ENCODE data around the gene CDH22. TPM values are rescaled to one million over a fixed set of nuclear protein-coding genes. Genes with fewer than 3 reads are reported as not detected.

CDH22 gene
- total and polyA plus RNA-seq, 10 of the 15 experiments (the other 5 are each of a cell fraction or from before 2014, with no cell fraction given), result not detected

DNA sequence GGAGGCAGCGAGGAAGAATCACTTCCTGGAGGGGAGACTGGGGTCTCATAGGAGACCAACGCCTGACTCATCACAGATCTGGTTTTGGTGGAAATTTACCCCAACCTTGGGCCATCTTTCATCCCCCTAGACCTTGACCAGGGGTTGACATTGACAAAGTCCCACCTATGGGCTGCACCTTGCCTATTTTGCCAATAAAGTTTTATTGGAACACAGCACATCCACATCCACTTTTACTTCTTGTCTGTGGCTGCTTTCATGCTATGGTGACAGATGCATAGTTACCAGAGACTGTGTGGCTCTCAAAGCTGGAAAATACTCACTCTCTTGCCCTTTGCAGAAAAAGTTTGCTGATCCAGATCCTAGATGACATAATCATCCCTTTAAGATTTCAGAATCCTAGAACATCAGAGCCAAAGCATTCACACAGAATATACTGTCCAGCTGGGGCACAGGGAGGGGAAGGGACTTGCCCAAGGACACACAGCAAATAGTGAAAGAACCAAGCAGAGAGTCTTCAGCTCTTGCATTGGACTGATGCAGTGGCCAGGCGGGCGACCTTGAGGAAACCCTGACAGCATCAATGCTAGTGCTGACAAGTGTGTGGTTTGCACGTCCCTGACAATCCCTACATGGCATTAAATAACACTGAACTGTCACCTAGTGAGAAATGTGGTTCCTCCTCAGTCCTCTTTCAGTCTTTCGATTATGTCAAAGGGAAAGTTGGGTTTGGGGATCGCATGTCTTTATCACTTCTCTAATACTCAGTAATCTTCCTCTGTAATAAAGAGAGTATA is 149.0 kb downstream of the CDH22 start (continued):
- TF ChIP-seq, protein P1, sequence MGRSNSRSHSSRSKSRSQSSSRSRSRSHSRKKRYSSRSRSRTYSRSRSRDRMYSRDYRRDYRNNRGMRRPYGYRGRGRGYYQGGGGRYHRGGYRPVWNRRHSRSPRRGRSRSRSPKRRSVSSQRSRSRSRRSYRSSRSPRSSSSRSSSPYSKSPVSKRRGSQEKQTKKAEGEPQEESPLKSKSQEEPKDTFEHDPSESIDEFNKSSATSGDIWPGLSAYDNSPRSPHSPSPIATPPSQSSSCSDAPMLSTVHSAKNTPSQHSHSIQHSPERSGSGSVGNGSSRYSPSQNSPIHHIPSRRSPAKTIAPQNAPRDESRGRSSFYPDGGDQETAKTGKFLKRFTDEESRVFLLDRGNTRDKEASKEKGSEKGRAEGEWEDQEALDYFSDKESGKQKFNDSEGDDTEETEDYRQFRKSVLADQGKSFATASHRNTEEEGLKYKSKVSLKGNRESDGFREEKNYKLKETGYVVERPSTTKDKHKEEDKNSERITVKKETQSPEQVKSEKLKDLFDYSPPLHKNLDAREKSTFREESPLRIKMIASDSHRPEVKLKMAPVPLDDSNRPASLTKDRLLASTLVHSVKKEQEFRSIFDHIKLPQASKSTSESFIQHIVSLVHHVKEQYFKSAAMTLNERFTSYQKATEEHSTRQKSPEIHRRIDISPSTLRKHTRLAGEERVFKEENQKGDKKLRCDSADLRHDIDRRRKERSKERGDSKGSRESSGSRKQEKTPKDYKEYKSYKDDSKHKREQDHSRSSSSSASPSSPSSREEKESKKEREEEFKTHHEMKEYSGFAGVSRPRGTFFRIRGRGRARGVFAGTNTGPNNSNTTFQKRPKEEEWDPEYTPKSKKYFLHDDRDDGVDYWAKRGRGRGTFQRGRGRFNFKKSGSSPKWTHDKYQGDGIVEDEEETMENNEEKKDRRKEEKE (IDR thresholded peaks at IDR 0.05), result no peak
- TF ChIP-seq, protein P2, sequence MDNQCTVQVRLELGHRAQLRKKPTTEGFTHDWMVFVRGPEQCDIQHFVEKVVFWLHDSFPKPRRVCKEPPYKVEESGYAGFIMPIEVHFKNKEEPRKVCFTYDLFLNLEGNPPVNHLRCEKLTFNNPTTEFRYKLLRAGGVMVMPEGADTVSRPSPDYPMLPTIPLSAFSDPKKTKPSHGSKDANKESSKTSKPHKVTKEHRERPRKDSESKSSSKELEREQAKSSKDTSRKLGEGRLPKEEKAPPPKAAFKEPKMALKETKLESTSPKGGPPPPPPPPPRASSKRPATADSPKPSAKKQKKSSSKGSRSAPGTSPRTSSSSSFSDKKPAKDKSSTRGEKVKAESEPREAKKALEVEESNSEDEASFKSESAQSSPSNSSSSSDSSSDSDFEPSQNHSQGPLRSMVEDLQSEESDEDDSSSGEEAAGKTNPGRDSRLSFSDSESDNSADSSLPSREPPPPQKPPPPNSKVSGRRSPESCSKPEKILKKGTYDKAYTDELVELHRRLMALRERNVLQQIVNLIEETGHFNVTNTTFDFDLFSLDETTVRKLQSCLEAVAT (IDR thresholded peaks at IDR 0.05), result no peak
- TF ChIP-seq TCF7 (IDR thresholded peaks at IDR 0.05; ENCODE audit: borderline replicate concordance), result no peak

DNA sequence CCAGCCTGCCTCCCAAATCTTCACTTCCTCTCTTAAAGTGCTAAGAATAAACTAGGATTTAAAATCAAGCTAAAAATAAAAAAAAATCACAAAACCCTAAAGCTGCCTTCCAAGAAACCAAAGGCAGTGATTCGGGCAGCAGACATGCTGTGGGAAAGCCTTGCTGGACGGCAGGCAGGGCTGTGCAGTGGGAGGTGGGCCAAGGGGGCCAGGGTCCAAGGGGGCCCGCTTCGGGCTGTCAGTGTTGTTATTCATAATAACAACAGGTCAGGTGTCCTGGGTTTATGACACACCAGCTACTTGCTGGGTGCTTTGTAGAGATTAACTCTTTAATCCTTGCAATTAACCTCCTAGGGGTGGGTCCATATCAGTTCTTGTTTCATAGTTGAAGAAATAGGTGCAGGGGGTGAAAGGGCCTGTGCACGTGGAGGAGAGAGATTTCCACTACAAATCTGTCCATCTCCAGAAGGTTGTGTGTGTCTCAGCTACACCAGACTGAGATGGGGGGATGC is 149.8 kb downstream of the CDH22 start:
- in situ Hi-C loops (cut with MboI), result no loop called here
- SMC1A ChIA-PET (ENCODE audit: uncharacterized antibody, unreplicated experiment), result no interaction called here
- CTCF ChIA-PET, result interaction anchor here (1.3 to 1.8 kb wide), 2 partner anchors 17 to 30 kb away, joined by 3 to 6 read pairs; no protein-coding TSS in a partner anchor
- POLR2A ChIA-PET, result interaction anchor here (0.5 kb wide), 1 partner anchor 223 kb away, joined by 3 read pairs; no protein-coding TSS in a partner anchor
- Histone ChIP-seq H2AFZ (ENCODE audit: control insufficient read depth, low read depth, low read length) (no peak overlapping the region), H3K79me2 (ENCODE audit: control insufficient read depth, insufficient read depth, low read length) (no peaks in the 10 kb centered on the region), H3K4me3 (no peak overlapping the region), H3K36me3 (ENCODE audit: control insufficient read depth in 2 of 2, insufficient read depth in 2 of 2, low read length in 1 of 2) (no peaks in the 10 kb centered on the region), H3K4me1 (ENCODE audit: control insufficient read depth, insufficient read depth, low read length) (no peaks in the 10 kb centered on the region), H3K27ac (ENCODE audit: control insufficient read depth, insufficient read depth) (no peak overlapping the region), H3K9ac (ENCODE audit: control insufficient read depth, insufficient read depth, low read length) (no peak overlapping the region), H3K9me3 (replicated peaks; ENCODE audit: control insufficient read depth, insufficient read depth, low read length) (no peaks in the 10 kb centered on the region), H3K4me2 (ENCODE audit: control insufficient read depth, insufficient read depth) (no peak overlapping the region), H4K20me1 (ENCODE audit: control insufficient read depth, insufficient read depth) (no peaks in the 10 kb centered on the region), H3K27me3 (replicated peaks in 1 of 2; ENCODE audit: control insufficient read depth in 2 of 2, insufficient read depth in 2 of 2, low read length in 1 of 2) (peaks cover 0 to 1% of the 10 kb centered on the region in 2 experiments; a peak in 3 of 4 replicates)
- FAIRE-seq, result no peak
- no peak for ATAC-seq
- DNase-seq (ENCODE audit: low read depth, low spot score), result no peak
- no TSS peak for BruUV-seq (replicated peaks)
- intact Hi-C loops (cut with micrococcal nuclease; ENCODE audit: unreplicated experiment), result no loop called here
- 9% methylated on average over 5 of the region's 5 CpGs for WGBS (ENCODE audit: insufficient coverage, insufficient replicate concordance, low lambda C conversion rate, missing lambda C conversion rate)
- RAD21 ChIA-PET (ENCODE audit: unreplicated experiment), result no interaction called here
- TF ChIP-seq, protein P3, sequence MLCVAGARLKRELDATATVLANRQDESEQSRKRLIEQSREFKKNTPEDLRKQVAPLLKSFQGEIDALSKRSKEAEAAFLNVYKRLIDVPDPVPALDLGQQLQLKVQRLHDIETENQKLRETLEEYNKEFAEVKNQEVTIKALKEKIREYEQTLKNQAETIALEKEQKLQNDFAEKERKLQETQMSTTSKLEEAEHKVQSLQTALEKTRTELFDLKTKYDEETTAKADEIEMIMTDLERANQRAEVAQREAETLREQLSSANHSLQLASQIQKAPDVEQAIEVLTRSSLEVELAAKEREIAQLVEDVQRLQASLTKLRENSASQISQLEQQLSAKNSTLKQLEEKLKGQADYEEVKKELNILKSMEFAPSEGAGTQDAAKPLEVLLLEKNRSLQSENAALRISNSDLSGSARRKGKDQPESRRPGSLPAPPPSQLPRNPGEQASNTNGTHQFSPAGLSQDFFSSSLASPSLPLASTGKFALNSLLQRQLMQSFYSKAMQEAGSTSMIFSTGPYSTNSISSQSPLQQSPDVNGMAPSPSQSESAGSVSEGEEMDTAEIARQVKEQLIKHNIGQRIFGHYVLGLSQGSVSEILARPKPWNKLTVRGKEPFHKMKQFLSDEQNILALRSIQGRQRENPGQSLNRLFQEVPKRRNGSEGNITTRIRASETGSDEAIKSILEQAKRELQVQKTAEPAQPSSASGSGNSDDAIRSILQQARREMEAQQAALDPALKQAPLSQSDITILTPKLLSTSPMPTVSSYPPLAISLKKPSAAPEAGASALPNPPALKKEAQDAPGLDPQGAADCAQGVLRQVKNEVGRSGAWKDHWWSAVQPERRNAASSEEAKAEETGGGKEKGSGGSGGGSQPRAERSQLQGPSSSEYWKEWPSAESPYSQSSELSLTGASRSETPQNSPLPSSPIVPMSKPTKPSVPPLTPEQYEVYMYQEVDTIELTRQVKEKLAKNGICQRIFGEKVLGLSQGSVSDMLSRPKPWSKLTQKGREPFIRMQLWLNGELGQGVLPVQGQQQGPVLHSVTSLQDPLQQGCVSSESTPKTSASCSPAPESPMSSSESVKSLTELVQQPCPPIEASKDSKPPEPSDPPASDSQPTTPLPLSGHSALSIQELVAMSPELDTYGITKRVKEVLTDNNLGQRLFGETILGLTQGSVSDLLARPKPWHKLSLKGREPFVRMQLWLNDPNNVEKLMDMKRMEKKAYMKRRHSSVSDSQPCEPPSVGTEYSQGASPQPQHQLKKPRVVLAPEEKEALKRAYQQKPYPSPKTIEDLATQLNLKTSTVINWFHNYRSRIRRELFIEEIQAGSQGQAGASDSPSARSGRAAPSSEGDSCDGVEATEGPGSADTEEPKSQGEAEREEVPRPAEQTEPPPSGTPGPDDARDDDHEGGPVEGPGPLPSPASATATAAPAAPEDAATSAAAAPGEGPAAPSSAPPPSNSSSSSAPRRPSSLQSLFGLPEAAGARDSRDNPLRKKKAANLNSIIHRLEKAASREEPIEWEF (IDR thresholded peaks at IDR 0.05; ENCODE audit: insufficient replicate concordance, low read depth, low read length), result no peak
- TF ChIP-seq MYC (IDR thresholded peaks at IDR 0.05; ENCODE audit: insufficient read depth, insufficient read length, insufficient replicate concordance, low read length, severe bottlenecking), result no peak
- no peak for TF ChIP-seq NR2C1 (IDR thresholded peaks at IDR 0.05)
- no peak for TF ChIP-seq IRF4 (IDR thresholded peaks at IDR 0.05; ENCODE audit: low read depth, low read length)
- TF ChIP-seq KDM1A (IDR thresholded peaks at IDR 0.05; ENCODE audit: borderline replicate concordance), result no peak
- no peak for TF ChIP-seq FOXM1 (IDR thresholded peaks at IDR 0.05; ENCODE audit: low read depth, low read length)
- TF ChIP-seq HDAC2 (IDR thresholded peaks at IDR 0.05), result no peak

Measured in GM12878 (cell line).